Measurements from ENCODE around the gene IFI30. TPM values are rescaled to one million over a fixed set of nuclear protein-coding genes. Genes with fewer than 3 reads are reported as not detected.
A peak's percentile ranks its signal among the peaks of the same experiment; 100 is the strongest.

The IFI30 gene
- total RNA-seq, 1 donor from 2014 or later, result 22.8 TPM

DNA sequence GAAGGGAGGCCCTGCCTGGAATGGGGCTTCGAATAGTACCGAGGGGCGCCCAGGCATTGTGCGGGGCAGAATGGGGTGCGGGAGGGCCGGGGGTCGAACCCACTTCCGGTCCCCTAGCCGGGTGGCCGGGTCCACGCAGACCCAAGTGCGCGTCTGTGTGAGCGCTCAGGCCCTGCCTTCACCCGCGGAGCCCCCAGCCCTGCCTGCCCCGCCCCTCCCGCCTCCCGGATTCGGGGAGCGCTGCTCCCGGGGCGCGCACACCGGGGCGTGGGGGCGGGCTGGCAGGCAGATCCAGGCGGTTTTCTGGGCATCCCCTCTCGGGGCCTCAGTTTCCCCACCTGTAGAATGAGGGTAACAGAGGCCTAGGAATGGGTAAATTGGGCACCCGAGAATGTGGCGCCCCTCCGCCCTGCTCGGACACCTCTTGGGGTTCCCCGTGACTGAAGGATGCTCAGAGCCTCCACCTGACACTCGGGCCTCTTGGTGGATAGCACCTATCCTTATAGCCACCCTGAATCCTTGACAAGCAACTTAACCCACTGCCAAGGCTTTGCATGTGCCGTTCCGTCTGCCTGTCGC lies 20.0 kb upstream of the IFI30 start:
- no peak for TF ChIP-seq CTCF (conservative IDR thresholded peaks at IDR 0.05)
- peak overlapping the region; percentile 79 for H3K27ac Mint-ChIP-seq
- no peaks in the 10 kb centered on the region for H3K36me3 Mint-ChIP-seq
- H3K4me3 Mint-ChIP-seq, result peak overlapping the region; percentile 94
- H3K9me3 Mint-ChIP-seq, result no peaks in the 10 kb centered on the region
- DNase-seq (ENCODE audit: extremely low spot score, unreplicated experiment), result no peak
- no peaks in the 10 kb centered on the region for H3K27me3 Mint-ChIP-seq
- H3K4me1 Mint-ChIP-seq (ENCODE audit: unreplicated experiment), result peaks cover 23% of the 10 kb centered on the region

GRCh38 chr19:18155095-18156087 lies 18.2 kb upstream of the IFI30 start:
- no peaks in the 10 kb centered on the region for H3K36me3 Mint-ChIP-seq
- TF ChIP-seq CTCF (conservative IDR thresholded peaks at IDR 0.05), result no peak
- H3K4me3 Mint-ChIP-seq, result peak overlapping the region; percentile 28
- DNase-seq (ENCODE audit: extremely low spot score, unreplicated experiment), result no peak
- peaks cover 25% of the 10 kb centered on the region for H3K4me1 Mint-ChIP-seq (ENCODE audit: unreplicated experiment)
- no peak overlapping the region for H3K27ac Mint-ChIP-seq
- no peaks in the 10 kb centered on the region for H3K9me3 Mint-ChIP-seq
- no peaks in the 10 kb centered on the region for H3K27me3 Mint-ChIP-seq

DNA sequence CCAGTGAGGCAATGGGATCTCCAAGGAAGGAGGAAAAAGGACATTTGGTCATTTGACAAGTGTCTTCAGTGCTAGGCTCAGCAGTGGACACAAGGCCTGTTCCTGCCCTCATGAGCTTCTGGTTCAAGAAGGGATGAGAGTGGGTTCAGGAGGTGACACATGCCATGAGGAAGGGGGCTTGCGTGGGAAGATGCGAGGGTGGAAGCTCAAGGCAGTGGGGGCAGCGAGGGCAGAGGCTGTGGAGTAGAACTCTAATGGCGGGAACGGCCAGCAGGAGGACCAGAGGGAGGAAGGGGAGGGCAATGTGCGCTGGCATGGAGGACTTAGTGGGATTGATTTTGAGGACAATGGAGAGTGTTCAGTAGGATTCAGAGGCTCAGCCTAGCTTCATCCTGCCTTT lies 17.3 kb upstream of the IFI30 start:
- Mint-ChIP-seq H3K4me1 (ENCODE audit: unreplicated experiment) (peaks cover 26% of the 10 kb centered on the region), H3K36me3 (no peaks in the 10 kb centered on the region), H3K9me3 (no peaks in the 10 kb centered on the region), H3K27me3 (no peaks in the 10 kb centered on the region), H3K4me3 (peak overlapping the region; percentile 26), H3K27ac (no peak overlapping the region)
- DNase-seq (ENCODE audit: extremely low spot score, unreplicated experiment), result no peak
- no peak for TF ChIP-seq CTCF (conservative IDR thresholded peaks at IDR 0.05)

GRCh38 chr19:18156841-18157464 lies 16.7 kb upstream of the IFI30 start:
- DNase-seq (ENCODE audit: extremely low spot score, unreplicated experiment), result no peak
- H3K27me3 Mint-ChIP-seq, result no peaks in the 10 kb centered on the region
- TF ChIP-seq CTCF (conservative IDR thresholded peaks at IDR 0.05), result no peak
- H3K36me3 Mint-ChIP-seq, result no peaks in the 10 kb centered on the region
- peaks cover 26% of the 10 kb centered on the region for H3K4me1 Mint-ChIP-seq (ENCODE audit: unreplicated experiment)
- H3K4me3 Mint-ChIP-seq, result no peak overlapping the region
- no peaks in the 10 kb centered on the region for H3K9me3 Mint-ChIP-seq
- no peak overlapping the region for H3K27ac Mint-ChIP-seq

DNA sequence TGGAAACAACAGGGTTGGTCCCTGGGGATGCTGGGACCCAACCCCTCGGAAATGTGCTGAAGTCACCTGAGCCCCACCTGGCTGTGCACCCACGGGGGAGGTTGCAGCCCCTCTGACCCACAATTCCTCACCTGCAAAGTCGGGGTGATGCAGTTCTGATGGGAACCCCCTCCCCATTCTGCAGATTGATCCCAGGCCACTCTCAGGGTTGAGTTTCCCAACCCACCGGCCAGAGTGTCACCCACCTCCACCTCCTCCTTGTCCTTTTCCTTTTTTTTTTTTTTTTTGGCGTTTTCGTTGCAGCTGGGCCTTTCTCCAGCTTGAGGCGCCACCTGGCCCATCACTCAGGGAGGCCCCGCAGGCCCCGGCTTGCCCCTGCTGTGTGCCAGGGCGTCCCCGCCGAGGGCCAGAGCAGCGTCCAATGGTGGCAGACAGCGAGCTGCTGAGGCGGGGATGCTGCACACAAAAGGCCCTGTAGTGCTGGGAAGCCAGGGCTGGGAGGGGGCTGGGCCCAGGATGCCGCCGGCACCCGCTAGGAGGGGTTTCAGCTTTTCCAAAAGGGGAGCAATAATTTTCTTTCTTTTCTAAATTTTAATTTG lies 16.0 kb upstream of the IFI30 start:
- DNase-seq (ENCODE audit: extremely low spot score, unreplicated experiment), result no peak
- H3K4me3 Mint-ChIP-seq, result peak overlapping the region; percentile 49

More for the DNA sequence above, 16.0 kb upstream of the IFI30 start:
- TF ChIP-seq CTCF (conservative IDR thresholded peaks at IDR 0.05), result no peak
- no peak overlapping the region for H3K27ac Mint-ChIP-seq
- H3K27me3 Mint-ChIP-seq, result no peaks in the 10 kb centered on the region
- no peaks in the 10 kb centered on the region for H3K36me3 Mint-ChIP-seq
- no peaks in the 10 kb centered on the region for H3K9me3 Mint-ChIP-seq
- peaks cover 21% of the 10 kb centered on the region for H3K4me1 Mint-ChIP-seq (ENCODE audit: unreplicated experiment)

Data from type B pancreatic cell (in vitro differentiated cells).